HUES6 (cell line): Measurements from ENCODE around the gene ROR2.

ENCODE experiments used
- H3K27ac ChIP-seq: 2 replicates; pipeline ENCODE4 v1.7.0; 2013; ENCODE audit warnings: low read depth, mild to moderate bottlenecking, low read length, inconsistent platforms
- H3K27me3 ChIP-seq: 2 replicates; pipeline ENCODE4 v1.6.1; 2013; ENCODE audit warnings: low read length; ENCODE audit not compliant: control insufficient read depth, insufficient read depth
- H3K36me3 ChIP-seq: 2 replicates; pipeline ENCODE4 v1.6.1; 2013; ENCODE audit warnings: low read length; ENCODE audit not compliant: control insufficient read depth, insufficient read depth
- H3K4me1 ChIP-seq: 2 replicates; pipeline ENCODE4 v1.6.1; 2013; ENCODE audit warnings: low read length; ENCODE audit not compliant: control insufficient read depth, insufficient read depth
- H3K4me3 ChIP-seq: 2 replicates; pipeline ENCODE4 v1.5.1; 2013; ENCODE audit warnings: low read depth, low read length
- H3K9ac ChIP-seq: one replicate; pipeline ENCODE4 v1.6.1; 2013; ENCODE audit warnings: mild to moderate bottlenecking, low read length
- H3K9me3 ChIP-seq: 2 replicates; pipeline ENCODE4 v1.6.1; 2013; ENCODE audit warnings: low read depth, low read length; ENCODE audit not compliant: control insufficient read depth, insufficient read depth

ROR2 gene

GRCh38 chr9:91724609-91725505, 225.2 kb downstream of the ROR2 start:
- H3K36me3 ChIP-seq, result peaks cover 28% of the 10 kb centered on the region; the same call in 1 of the 2 replicates
- H3K9me3 ChIP-seq, result no peaks in the 10 kb centered on the region
- no peak overlapping the region for H3K4me3 ChIP-seq
- H3K4me1 ChIP-seq, result peaks cover 7% of the 10 kb centered on the region; the same call in 1 of the 2 replicates
- H3K27ac ChIP-seq, result no peak overlapping the region
- H3K27me3 ChIP-seq, result no peaks in the 10 kb centered on the region
- H3K9ac ChIP-seq, result no peak overlapping the region

- peaks cover 7% of the 10 kb centered on the region; the same call in 1 of the 2 replicates for H3K4me1 ChIP-seq
These were observed 226.0 kb downstream of the ROR2 start for GRCh38 chr9:91724068-91724440.

GRCh38 chr9:91723420-91724067, 226.5 kb downstream of the ROR2 start:
- Histone ChIP-seq H3K27ac (no peak overlapping the region), H3K36me3 (peaks cover 24% of the 10 kb centered on the region; the same call in 1 of the 2 replicates), H3K9me3 (no peaks in the 10 kb centered on the region), H3K9ac (no peak overlapping the region), H3K4me3 (no peak overlapping the region), H3K27me3 (no peaks in the 10 kb centered on the region), H3K4me1 (peaks cover 7% of the 10 kb centered on the region; the same call in 1 of the 2 replicates)

More at GRCh38 chr9:91724068-91724440, 226.0 kb downstream of the ROR2 start:
- no peaks in the 10 kb centered on the region for H3K27me3 ChIP-seq
- H3K27ac ChIP-seq, result no peak overlapping the region
- H3K9ac ChIP-seq, result no peak overlapping the region
- H3K4me3 ChIP-seq, result no peak overlapping the region
- H3K9me3 ChIP-seq, result no peaks in the 10 kb centered on the region
- H3K36me3 ChIP-seq, result peaks cover 24% of the 10 kb centered on the region; the same call in 1 of the 2 replicates

- no peak overlapping the region for H3K4me3 ChIP-seq
These were observed 229.0 kb downstream of the ROR2 start for GRCh38 chr9:91720751-91721705.

GRCh38 chr9:91720313-91720712, 229.7 kb downstream of the ROR2 start:
- Histone ChIP-seq H3K4me3 (no peak overlapping the region), H3K4me1 (peaks cover 5% of the 10 kb centered on the region; the same call in 1 of the 2 replicates), H3K9ac (no peak overlapping the region), H3K27ac (no peak overlapping the region), H3K27me3 (no peaks in the 10 kb centered on the region), H3K9me3 (peaks cover 5% of the 10 kb centered on the region; the same call in 1 of the 2 replicates), H3K36me3 (peaks cover 18% of the 10 kb centered on the region; the same call in 1 of the 2 replicates)

More at GRCh38 chr9:91720751-91721705, 229.0 kb downstream of the ROR2 start:
- H3K36me3 ChIP-seq, result peaks cover 22% of the 10 kb centered on the region; the same call in 1 of the 2 replicates
- H3K9ac ChIP-seq, result no peak overlapping the region
- H3K4me1 ChIP-seq, result peaks cover 5% of the 10 kb centered on the region; the same call in 1 of the 2 replicates
- H3K27me3 ChIP-seq, result no peaks in the 10 kb centered on the region
- H3K27ac ChIP-seq, result no peak overlapping the region
- peaks cover 5% of the 10 kb centered on the region; the same call in 1 of the 2 replicates for H3K9me3 ChIP-seq

GRCh38 chr9:91718071-91718470, 232.0 kb downstream of the ROR2 start:
- no peak overlapping the region for H3K27ac ChIP-seq
- no peaks in the 10 kb centered on the region for H3K36me3 ChIP-seq
- no peak overlapping the region for H3K4me3 ChIP-seq
- H3K9me3 ChIP-seq, result peaks cover 5% of the 10 kb centered on the region; the same call in 1 of the 2 replicates
- peaks cover 5% of the 10 kb centered on the region; the same call in 1 of the 2 replicates for H3K4me1 ChIP-seq
- H3K9ac ChIP-seq, result no peak overlapping the region
- no peaks in the 10 kb centered on the region for H3K27me3 ChIP-seq

- Histone ChIP-seq H3K9me3 (peaks cover 5% of the 10 kb centered on the region; the same call in 1 of the 2 replicates), H3K36me3 (no peaks in the 10 kb centered on the region), H3K27me3 (no peaks in the 10 kb centered on the region), H3K27ac (no peak overlapping the region), H3K9ac (no peak overlapping the region), H3K4me3 (no peak overlapping the region), H3K4me1 (peaks cover 5% of the 10 kb centered on the region; the same call in 1 of the 2 replicates)
These were observed 233.2 kb downstream of the ROR2 start for GRCh38 chr9:91716815-91717214.

GRCh38 chr9:91716239-91716638, 233.8 kb downstream of the ROR2 start:
- H3K36me3 ChIP-seq, result no peaks in the 10 kb centered on the region
- H3K27ac ChIP-seq, result no peak overlapping the region
- H3K4me3 ChIP-seq, result no peak overlapping the region
- no peaks in the 10 kb centered on the region for H3K27me3 ChIP-seq
- H3K9ac ChIP-seq, result no peak overlapping the region
- H3K9me3 ChIP-seq, result peaks cover 5% of the 10 kb centered on the region; the same call in 1 of the 2 replicates
- H3K4me1 ChIP-seq, result peaks cover 5% of the 10 kb centered on the region; the same call in 1 of the 2 replicates

- Histone ChIP-seq H3K4me3 (no peak overlapping the region), H3K9me3 (peaks cover 5% of the 10 kb centered on the region; the same call in 1 of the 2 replicates), H3K27me3 (no peaks in the 10 kb centered on the region), H3K27ac (no peak overlapping the region), H3K4me1 (no peaks in the 10 kb centered on the region), H3K9ac (no peak overlapping the region), H3K36me3 (no peaks in the 10 kb centered on the region)
These were observed 235.0 kb downstream of the ROR2 start for GRCh38 chr9:91714874-91715615.
